Bronchial epithelial cell (primary cell): ENCODE measurements around the gene BTBD2. TPM values are rescaled to one million over a fixed set of nuclear protein-coding genes. Genes with fewer than 3 reads are reported as not detected.

Source experiments
- DNase-seq: peaks from one replicate; pipeline ENCODE4 v3.0.0-alpha.2; 2010; ENCODE audit warnings: low read depth
- FAIRE-seq: peaks from 2 replicates; lab custom pipeline; 2011; peaks lifted over from hg19 to GRCh38; lab: Jason Lieb, UNC
- H3K27me3 ChIP-seq: 2 replicates; pipeline ENCODE4 v1.5.1; 2011; ENCODE audit warnings: low read length; ENCODE audit not compliant: control insufficient read depth, insufficient read depth
- H3K36me3 ChIP-seq: 2 replicates; pipeline ENCODE4 v1.5.1; 2011; ENCODE audit warnings: low read length; ENCODE audit not compliant: control insufficient read depth, insufficient read depth
- H3K4me3 ChIP-seq: 2 replicates; pipeline ENCODE4 v1.5.1; 2011; ENCODE audit warnings: mild to moderate bottlenecking, low read depth, low read length, control low read depth
- total RNA-seq: library from RNA; depleted of rRNA; stranded (reverse); fragments of >200 nt; gene quantifications from 2 replicates; pipeline ENCODE4 v1.2.1, GENCODE V29; 2014
- TF ChIP-seq, protein P1 (sequence below): IDR thresholded peaks from 2 replicates; pipeline ENCODE4 v1.5.1; 2011; ENCODE audit warnings: mild to moderate bottlenecking, moderate library complexity, low read length, control low read depth, inconsistent platforms; ENCODE audit not compliant: insufficient read depth, severe bottlenecking

The BTBD2 gene
- 23.2 and 30.6 TPM in 2 replicates for total RNA-seq

DNA sequence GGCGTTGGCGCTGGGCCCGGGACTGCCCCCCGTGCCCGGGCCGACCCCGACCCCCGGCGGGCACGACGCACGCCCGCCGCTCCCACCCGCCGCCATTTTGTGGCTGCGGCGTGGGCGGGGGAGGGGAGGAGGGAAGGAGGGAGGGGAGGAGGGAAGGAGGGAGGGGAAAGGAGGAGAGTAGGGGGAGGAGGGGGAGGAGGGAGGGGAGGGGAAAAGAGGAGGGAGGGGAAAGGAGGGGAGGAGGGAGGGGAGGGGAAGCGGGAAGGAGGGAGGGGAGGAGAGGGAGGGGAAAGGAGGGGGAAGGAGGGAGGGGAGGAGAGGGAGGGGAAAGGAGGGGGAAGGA is at the start of gene BTBD2:
BTBD2 (minus strand) TSS at position 107 of the 343 bp plus-strand sequence; CDS start at position 96, 11 bp downstream.
- Histone ChIP-seq H3K4me3 (peak within 1 kb of the TSS; percentile 85), H3K36me3 (peaks cover 4% of the 10 kb centered on the region), H3K27me3 (no peaks in the 10 kb centered on the region)
- no peak for FAIRE-seq
- peak; percentile 23 for DNase-seq
- TF ChIP-seq, protein P1, sequence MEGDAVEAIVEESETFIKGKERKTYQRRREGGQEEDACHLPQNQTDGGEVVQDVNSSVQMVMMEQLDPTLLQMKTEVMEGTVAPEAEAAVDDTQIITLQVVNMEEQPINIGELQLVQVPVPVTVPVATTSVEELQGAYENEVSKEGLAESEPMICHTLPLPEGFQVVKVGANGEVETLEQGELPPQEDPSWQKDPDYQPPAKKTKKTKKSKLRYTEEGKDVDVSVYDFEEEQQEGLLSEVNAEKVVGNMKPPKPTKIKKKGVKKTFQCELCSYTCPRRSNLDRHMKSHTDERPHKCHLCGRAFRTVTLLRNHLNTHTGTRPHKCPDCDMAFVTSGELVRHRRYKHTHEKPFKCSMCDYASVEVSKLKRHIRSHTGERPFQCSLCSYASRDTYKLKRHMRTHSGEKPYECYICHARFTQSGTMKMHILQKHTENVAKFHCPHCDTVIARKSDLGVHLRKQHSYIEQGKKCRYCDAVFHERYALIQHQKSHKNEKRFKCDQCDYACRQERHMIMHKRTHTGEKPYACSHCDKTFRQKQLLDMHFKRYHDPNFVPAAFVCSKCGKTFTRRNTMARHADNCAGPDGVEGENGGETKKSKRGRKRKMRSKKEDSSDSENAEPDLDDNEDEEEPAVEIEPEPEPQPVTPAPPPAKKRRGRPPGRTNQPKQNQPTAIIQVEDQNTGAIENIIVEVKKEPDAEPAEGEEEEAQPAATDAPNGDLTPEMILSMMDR: no peak

DNA sequence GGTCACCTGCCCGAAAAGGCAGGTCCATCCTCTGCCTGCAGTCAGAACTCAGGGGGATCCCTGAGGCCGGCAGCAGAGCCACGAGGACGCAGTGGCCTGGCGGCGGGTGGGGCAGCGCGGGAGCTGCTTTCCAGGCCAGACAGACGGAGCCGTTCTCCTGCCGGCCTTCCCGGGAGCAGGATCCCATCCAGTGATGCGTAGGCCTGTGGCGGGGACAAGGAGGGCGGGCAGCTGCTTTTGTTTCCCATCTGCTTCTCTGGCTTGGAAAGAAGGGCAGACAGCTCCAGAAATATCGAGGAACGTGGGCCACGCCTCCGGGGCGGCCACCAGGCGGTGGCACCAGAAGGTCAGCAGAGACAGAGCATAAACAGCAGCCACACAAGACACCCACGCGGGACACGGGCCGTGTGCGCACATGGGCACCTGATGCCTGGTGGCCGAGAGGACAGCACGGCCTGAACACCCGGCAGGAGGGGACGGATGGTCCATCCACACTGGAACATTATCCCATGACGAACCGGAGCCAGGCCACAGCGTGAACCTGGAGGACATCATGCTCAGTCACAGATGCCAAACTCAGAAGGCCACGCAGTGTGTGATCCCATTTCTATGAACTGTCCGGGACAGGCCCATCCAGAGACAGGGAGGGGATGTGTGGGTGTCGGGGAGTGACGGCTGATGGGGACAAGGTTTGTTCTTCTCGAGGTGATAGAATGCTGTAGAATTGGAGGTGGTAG is 49.4 kb upstream of the BTBD2 start:
- TF ChIP-seq, protein P1: no peak
- H3K27me3 ChIP-seq: no peaks in the 10 kb centered on the region
- DNase-seq (no peak), FAIRE-seq (no peak)
- no peak overlapping the region for H3K4me3 ChIP-seq
- H3K36me3 ChIP-seq: no peaks in the 10 kb centered on the region

DNA sequence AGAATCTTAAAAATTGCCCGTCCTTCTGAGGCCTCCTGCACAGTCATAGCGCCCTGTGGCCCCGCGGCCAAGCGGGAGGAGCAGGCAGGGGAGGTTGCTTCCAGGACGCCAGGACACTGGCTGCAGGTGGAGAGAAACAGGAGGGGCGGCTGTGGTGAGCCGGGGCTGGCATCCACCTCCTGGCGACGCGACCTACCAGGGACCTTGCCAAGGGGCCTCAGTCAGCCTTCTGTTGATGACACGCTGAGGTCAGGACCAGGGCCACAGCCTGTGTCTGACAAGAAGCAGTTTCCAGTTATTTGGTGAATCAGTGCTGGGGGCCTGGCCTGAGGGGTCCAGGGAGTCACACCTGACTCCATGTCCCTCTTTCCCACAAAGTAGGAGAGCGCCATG is 48.9 kb upstream of the BTBD2 start:
- DNase-seq: no peak
- TF ChIP-seq, protein P1: no peak
- no peaks in the 10 kb centered on the region for H3K36me3 ChIP-seq
- H3K4me3 ChIP-seq: no peak overlapping the region
- no peak for FAIRE-seq
- H3K27me3 ChIP-seq: no peaks in the 10 kb centered on the region

DNA sequence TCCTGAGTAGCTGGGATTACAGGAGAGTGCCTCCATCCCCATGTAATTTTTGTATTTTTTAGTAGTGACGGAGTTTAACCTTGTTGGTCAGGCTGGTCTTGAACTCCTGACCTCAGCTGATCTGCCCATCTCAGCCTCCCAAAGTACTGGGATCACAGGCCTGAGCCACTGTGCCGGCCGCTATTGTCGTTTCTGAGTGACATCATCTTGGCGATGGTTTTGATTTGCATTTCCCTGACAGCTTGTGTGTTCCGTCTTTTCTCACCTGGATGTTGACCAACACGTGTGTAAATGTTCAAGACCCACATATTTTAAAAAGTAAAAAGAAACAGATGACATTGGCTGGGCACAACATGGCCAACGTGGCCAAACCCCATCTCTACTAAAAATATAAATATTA is 48.3 kb upstream of the BTBD2 start:
- DNase-seq (no peak), FAIRE-seq (no peak)
- no peaks in the 10 kb centered on the region for H3K36me3 ChIP-seq
- no peak overlapping the region for H3K4me3 ChIP-seq
- no peaks in the 10 kb centered on the region for H3K27me3 ChIP-seq
- TF ChIP-seq, protein P1: no peak

DNA sequence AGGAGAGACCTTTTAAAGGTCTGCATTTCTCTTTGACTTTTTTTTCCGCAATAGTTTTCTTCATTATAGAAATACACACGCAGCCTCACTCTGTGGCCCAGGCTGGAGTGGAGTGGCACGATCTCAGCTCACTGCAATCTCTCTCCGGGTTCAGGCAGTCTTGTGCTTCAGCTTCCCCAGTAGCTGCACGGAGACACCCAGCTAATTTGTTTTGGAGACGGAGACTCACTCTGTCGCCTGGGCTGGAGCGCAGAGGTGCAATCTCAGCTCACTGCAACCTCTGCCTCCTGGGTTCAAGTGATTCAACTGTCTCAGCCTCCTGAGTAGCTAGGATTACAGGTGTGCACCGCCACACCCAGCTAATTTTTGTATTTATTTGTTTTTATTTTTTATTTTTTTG is 47.3 kb upstream of the BTBD2 start:
- no peak for FAIRE-seq

More for the DNA sequence above, 47.3 kb upstream of the BTBD2 start:
- TF ChIP-seq, protein P1: no peak
- Histone ChIP-seq H3K36me3 (no peaks in the 10 kb centered on the region), H3K27me3 (no peaks in the 10 kb centered on the region), H3K4me3 (no peak overlapping the region)
- no peak for DNase-seq
